ENCODE measurements around the gene MARCHF2.

The MARCHF2 gene

GRCh38 chr19:8461376-8461775, 48.3 kb downstream of the MARCHF2 start:
- no peak for DNase-seq (ENCODE audit: insufficient read length)
- no peak for TF ChIP-seq TAF1 (IDR thresholded peaks at IDR 0.05; ENCODE audit: borderline replicate concordance, low read depth, low read length)
- no peak for TF ChIP-seq POLR2AphosphoS5 (IDR thresholded peaks at IDR 0.05; ENCODE audit: low read depth, low read length)
- no peak for TF ChIP-seq POLR2A (IDR thresholded peaks at IDR 0.05; ENCODE audit: low read depth, low read length)

DNA sequence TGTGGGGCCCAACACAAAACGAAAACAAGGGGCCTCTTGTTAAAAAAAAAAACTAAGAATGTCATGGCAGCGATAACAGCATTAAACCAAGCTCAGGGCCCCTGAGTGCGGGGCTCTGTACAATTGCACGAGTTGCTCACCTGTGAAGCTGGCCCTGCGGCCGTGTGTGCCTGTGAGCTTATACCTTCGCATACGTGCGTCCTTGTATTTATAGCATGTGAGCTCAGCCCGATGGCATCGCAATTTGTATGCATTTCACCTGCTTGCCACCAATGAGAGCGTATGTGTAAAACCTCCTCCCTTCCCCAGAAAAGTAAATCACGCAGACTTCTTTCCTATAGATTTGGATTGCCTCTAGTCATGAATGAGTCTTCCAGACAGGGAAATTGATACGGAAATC, 48.8 kb downstream of the MARCHF2 start:
- FAIRE-seq = no peak
- TF ChIP-seq POLR2A (IDR thresholded peaks at IDR 0.05; ENCODE audit: low read depth, low read length) (no peak), TAF1 (IDR thresholded peaks at IDR 0.05; ENCODE audit: borderline replicate concordance, low read depth, low read length) (no peak), POLR2AphosphoS5 (IDR thresholded peaks at IDR 0.05; ENCODE audit: low read depth, low read length) (no peak)

More at GRCh38 chr19:8461376-8461775, 48.3 kb downstream of the MARCHF2 start:
- no peak for FAIRE-seq

DNA sequence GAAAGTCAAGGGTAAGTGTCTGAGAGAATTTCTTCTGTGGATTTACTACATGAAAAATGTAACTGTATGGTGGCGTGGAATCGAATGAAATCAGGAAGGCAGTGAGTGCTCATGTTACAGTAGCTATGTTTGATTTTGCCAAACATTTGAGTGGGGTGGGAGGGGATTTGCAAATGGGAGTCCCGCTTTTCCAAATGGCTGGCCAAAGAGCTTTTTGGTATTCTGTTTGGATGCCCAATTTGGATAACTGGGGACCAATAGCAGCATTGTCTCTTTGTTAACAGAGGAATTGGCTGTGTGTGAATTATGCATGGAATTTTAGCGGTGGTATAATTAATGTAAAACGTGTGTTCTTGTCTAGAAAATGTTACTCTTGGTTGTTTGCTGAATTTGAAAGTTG, 49.5 kb downstream of the MARCHF2 start:
- no peak for FAIRE-seq
- TF ChIP-seq POLR2A (IDR thresholded peaks at IDR 0.05; ENCODE audit: low read depth, low read length) (no peak), TAF1 (IDR thresholded peaks at IDR 0.05; ENCODE audit: borderline replicate concordance, low read depth, low read length) (no peak), POLR2AphosphoS5 (IDR thresholded peaks at IDR 0.05; ENCODE audit: low read depth, low read length) (no peak)
- no peak for DNase-seq (ENCODE audit: insufficient read length)

More for the DNA sequence above, 48.8 kb downstream of the MARCHF2 start:
- DNase-seq (ENCODE audit: insufficient read length) = no peak

DNA sequence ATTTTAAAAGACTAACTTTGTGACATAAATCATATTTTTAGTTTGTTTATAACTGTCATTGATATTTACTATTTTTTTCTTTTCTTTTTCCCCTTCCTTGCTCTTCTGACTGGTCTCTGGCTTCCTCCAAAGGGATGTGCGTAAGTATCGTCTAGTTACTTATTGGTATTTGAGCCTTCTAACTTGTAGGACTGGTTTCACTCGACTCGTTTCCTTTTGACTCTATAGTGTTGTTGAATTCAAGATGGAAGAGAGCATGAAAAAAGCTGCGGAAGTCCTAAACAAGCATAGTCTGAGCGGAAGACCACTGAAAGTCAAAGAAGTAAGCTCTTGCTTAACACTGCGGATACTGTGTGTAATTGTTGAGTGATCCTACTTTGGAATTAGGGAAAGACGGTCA, 50.3 kb downstream of the MARCHF2 start:
- FAIRE-seq (no peak), DNase-seq (ENCODE audit: insufficient read length) (no peak)
- TF ChIP-seq POLR2AphosphoS5 (IDR thresholded peaks at IDR 0.05; ENCODE audit: low read depth, low read length) (no peak), TAF1 (IDR thresholded peaks at IDR 0.05; ENCODE audit: borderline replicate concordance, low read depth, low read length) (no peak), POLR2A (IDR thresholded peaks at IDR 0.05; ENCODE audit: low read depth, low read length) (no peak)

DNA sequence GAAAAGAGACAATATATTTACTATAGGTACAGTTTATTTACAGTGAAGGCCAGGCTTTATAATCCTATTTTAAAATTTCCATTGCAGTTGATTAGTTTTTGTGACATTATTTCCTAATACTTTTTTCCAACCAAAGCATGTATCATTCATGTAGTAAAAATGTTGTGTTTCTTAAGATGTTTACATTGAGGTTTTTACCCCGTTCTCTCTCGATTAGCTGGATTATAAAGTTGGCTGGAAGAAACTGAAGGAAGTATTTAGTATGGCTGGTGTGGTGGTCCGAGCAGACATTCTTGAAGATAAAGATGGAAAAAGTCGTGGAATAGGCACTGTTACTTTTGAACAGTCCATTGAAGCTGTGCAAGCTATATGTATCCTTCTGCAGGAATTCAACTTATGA, 52.9 kb downstream of the MARCHF2 start:
- DNase-seq (ENCODE audit: insufficient read length) = no peak
- TF ChIP-seq TAF1 (IDR thresholded peaks at IDR 0.05; ENCODE audit: borderline replicate concordance, low read depth, low read length) = no peak
- no peak for TF ChIP-seq POLR2A (IDR thresholded peaks at IDR 0.05; ENCODE audit: low read depth, low read length)
- TF ChIP-seq POLR2AphosphoS5 (IDR thresholded peaks at IDR 0.05; ENCODE audit: low read depth, low read length) = no peak
- FAIRE-seq = no peak

GRCh38 chr19:8468124-8468523, 55.0 kb downstream of the MARCHF2 start:
- no peak for DNase-seq (ENCODE audit: insufficient read length)
- FAIRE-seq = no peak
- no peak for TF ChIP-seq POLR2A (IDR thresholded peaks at IDR 0.05; ENCODE audit: low read depth, low read length)
- TF ChIP-seq TAF1 (IDR thresholded peaks at IDR 0.05; ENCODE audit: borderline replicate concordance, low read depth, low read length) = no peak
- no peak for TF ChIP-seq POLR2AphosphoS5 (IDR thresholded peaks at IDR 0.05; ENCODE audit: low read depth, low read length)

- no peak for FAIRE-seq
- no peak for DNase-seq (ENCODE audit: insufficient read length)
- TF ChIP-seq POLR2A (IDR thresholded peaks at IDR 0.05; ENCODE audit: low read depth, low read length) (no peak), POLR2AphosphoS5 (IDR thresholded peaks at IDR 0.05; ENCODE audit: low read depth, low read length) (no peak), TAF1 (IDR thresholded peaks at IDR 0.05; ENCODE audit: borderline replicate concordance, low read depth, low read length) (no peak)
These were observed 55.8 kb downstream of the MARCHF2 start for GRCh38 chr19:8468761-8469373.

DNA sequence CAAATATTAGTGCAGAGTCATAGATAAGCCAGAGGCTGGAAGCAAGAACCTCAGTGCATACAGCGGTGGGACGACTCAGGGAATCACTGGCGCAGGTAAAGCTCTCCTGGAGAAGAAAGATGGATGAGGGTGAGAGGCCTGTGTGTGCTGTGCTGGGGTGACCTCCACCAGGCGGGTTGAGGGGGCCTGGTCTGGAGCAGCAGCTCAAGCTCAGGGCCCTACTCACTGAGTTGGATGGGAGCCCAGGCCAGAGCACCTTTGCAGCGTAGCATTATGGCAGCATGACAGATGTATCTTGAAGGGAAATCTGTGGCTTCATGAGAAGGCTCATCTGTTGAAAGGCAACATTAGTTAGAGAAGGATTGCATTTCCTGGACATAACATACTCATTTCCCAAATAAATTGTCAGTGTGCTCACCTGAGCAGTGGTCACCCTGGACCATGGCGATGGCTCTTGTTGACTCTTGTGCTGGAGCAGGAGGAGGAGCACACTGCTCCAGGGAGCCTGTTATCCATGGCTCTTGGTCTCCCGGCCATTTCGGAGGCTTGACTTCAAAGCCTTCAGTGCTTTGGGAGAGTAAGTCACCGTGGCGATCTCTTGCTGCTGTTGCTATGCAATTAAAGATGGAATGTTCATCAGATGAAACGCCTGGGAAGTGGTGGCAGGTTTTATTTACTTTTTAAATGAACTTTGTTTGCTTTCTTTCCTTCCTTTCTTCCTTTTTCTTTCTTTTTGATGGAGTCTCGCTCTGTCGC, 56.7 kb downstream of the MARCHF2 start:
- TF ChIP-seq POLR2AphosphoS5 (IDR thresholded peaks at IDR 0.05; ENCODE audit: low read depth, low read length) (0 out of 2 replicates have a peak, but pooled peaks have one; percentile 8), POLR2A (IDR thresholded peaks at IDR 0.05; ENCODE audit: low read depth, low read length) (no peak), TAF1 (IDR thresholded peaks at IDR 0.05; ENCODE audit: borderline replicate concordance, low read depth, low read length) (no peak)
- FAIRE-seq = no peak
- DNase-seq (ENCODE audit: insufficient read length) = no peak

DNA sequence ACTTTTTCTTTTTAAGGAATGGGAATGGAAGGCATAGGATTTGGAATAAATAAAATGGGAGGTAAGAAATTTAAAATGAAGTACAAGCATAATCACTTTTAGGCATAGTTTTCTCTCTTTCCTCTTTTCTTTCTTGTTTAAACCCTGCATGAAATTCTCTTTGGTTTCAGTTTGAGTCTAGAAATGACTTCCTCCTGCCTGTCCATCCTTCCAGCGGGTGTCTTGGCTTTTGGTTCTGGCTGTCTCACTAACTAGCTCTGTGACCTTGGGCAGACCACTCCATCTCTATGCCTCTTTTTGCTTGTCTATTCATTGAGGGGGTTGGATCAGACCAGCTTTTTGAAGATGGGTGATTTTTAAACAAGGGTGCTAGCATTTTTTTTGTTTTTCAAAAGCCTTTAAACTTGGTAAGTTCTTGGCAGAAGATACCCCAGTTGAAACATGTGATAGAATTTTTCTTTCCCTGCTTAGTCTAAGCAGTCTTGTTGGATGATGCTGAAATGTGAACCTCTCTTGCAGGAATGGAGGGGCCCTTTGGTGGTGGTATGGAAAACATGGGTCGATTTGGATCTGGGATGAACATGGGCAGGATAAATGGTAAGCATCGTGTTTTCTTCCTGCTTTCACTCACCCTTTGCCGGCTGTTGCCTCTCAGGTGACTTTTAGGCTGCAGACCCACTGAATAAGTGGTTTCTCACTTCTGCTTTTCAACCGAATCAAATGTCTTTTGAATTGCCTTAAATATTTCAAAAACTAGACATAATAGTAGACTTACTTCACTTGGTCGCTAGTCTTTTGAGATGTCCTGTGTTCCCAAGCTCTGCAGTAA, 60.8 kb downstream of the MARCHF2 start:
- FAIRE-seq = peak; percentile 91
- DNase-seq (ENCODE audit: insufficient read length) = no peak
- TF ChIP-seq TAF1 (IDR thresholded peaks at IDR 0.05; ENCODE audit: borderline replicate concordance, low read depth, low read length) (no peak), POLR2AphosphoS5 (IDR thresholded peaks at IDR 0.05; ENCODE audit: low read depth, low read length) (no peak), POLR2A (IDR thresholded peaks at IDR 0.05; ENCODE audit: low read depth, low read length) (no peak)

DNA sequence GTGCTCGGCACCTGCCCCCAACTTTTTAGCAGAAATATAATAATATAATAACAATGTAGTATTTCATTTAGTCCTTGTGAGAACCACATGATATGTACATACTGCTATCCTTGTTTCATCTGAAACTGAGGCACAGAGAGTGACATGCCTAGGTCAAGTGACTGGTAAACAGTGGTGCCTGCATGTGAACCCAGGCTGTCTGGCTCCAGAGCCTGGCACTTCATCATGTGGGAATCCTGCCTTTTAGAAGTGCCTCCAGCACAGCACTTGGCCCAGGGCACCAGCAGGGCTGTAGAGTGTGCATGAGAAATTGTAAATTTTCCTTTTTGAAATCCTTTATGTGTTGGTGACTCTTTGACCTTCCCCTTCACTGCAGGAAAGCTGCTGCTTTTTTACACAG, 61.9 kb downstream of the MARCHF2 start:
- FAIRE-seq = no peak
- TF ChIP-seq POLR2AphosphoS5 (IDR thresholded peaks at IDR 0.05; ENCODE audit: low read depth, low read length) = no peak
- no peak for TF ChIP-seq TAF1 (IDR thresholded peaks at IDR 0.05; ENCODE audit: borderline replicate concordance, low read depth, low read length)
- TF ChIP-seq POLR2A (IDR thresholded peaks at IDR 0.05; ENCODE audit: low read depth, low read length) = no peak
- no peak for DNase-seq (ENCODE audit: insufficient read length)

GRCh38 chr19:8476524-8476923, 63.4 kb downstream of the MARCHF2 start:
- TF ChIP-seq TAF1 (IDR thresholded peaks at IDR 0.05; ENCODE audit: borderline replicate concordance, low read depth, low read length) (no peak), POLR2A (IDR thresholded peaks at IDR 0.05; ENCODE audit: low read depth, low read length) (no peak; the same call in 1 of the 2 replicates), POLR2AphosphoS5 (IDR thresholded peaks at IDR 0.05; ENCODE audit: low read depth, low read length) (no peak; the same call in 1 of the 2 replicates)
- DNase-seq (ENCODE audit: insufficient read length) (no peak), FAIRE-seq (no peak)
